ENCODE results near the gene STK17B. TPM values are rescaled to one million over a fixed set of nuclear protein-coding genes. Genes with fewer than 3 reads are reported as not detected.

Gene STK17B
- total and polyA plus RNA-seq, 9 of the 15 experiments (the other 6 are each of a cell fraction or from before 2014, with no cell fraction given) = 2.3 to 17.7 (median 8.5) TPM

DNA sequence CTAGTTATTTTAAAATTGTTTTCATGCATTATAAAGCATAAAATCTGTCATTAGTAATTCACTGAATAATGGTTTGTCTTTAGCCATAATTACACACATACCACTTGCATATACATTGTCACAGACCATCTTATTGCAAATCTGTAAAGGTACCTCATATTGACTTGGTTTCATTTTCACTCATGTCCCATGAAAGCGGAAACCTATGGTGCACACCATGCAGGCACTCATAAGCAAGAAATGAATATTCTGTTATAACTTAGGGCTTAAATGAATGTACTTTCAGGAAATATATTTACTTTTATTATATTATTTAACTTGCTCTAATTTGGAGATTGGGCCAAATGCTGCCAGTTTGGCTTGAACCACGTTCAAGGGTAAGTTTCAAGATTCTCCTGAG, 29.2 kb upstream of the STK17B start:
- BruUV-seq (replicated peaks) = no TSS peak
- Histone ChIP-seq H3K9me3 (replicated peaks; ENCODE audit: control insufficient read depth, insufficient read depth, low read depth, low read length) (no peaks in the 10 kb centered on the region), H3K9ac (ENCODE audit: insufficient read depth in 1 of 2, low read depth in 2 of 2, low read length in 2 of 2) (no peak overlapping the region), H3K4me2 (ENCODE audit: insufficient read depth, low read length) (no peak overlapping the region), H3K27ac (ENCODE audit: extremely low read depth, low read depth, low read length) (no peak overlapping the region), H3K9me1 (ENCODE audit: control insufficient read depth, insufficient read depth, low read length) (no peaks in the 10 kb centered on the region), H2AFZ (ENCODE audit: low read depth, low read length) (peak overlapping the region; percentile 56; the same call in 1 of the 2 replicates), H4K20me1 (replicated peaks; ENCODE audit: control insufficient read depth, insufficient read depth, low read length) (no peaks in the 10 kb centered on the region), H3K27me3 (ENCODE audit: control insufficient read depth in 2 of 2, insufficient read depth in 2 of 2, low read length in 2 of 2) (no peaks in the 10 kb centered on the region), H3K36me3 (ENCODE audit: control insufficient read depth, insufficient read depth, low read length) (no peaks in the 10 kb centered on the region), H3K4me1 (replicated peaks in 1 of 2; ENCODE audit: control insufficient read depth in 2 of 2, insufficient read depth in 2 of 2, low read length in 2 of 2) (no peaks in the 10 kb centered on the region), H3K79me2 (ENCODE audit: control insufficient read depth, insufficient read depth, low read length) (no peaks in the 10 kb centered on the region), H3K4me3 (no peak overlapping the region)
- TF ChIP-seq MCM5 (IDR thresholded peaks at IDR 0.05; ENCODE audit: low read depth) (no peak), RBM34 (IDR thresholded peaks at IDR 0.05; ENCODE audit: borderline replicate concordance, insufficient read depth, low read length) (no peak), CHD4 (IDR thresholded peaks at IDR 0.05; ENCODE audit: insufficient read depth, insufficient replicate concordance, low read depth, low read length, poor library complexity, severe bottlenecking) (no peak), RNF219 (CRISPR knock-in tag; IDR thresholded peaks at IDR 0.05) (no peak), TFAM (CRISPR knock-in tag; conservative IDR thresholded peaks at IDR 0.05) (no peak), ASH1L (IDR thresholded peaks at IDR 0.05; ENCODE audit: borderline replicate concordance, low read depth, partially characterized antibody) (no peak)
- ChIA-PET POLR2A (no interaction called here), CTCF (ENCODE audit: low intra/inter-chr PET ratio) (no interaction called here)
- WGBS (ENCODE audit: insufficient coverage, low coverage, missing lambda C conversion rate) = 58% methylated on average over 2 of the region's 2 CpGs
- no peak for FAIRE-seq
- no peak for ATAC-seq
- DNase-seq (ENCODE audit: extremely low read depth in 1 of 4, low spot score in 3 of 4) = no peak
- in situ Hi-C loops (cut with MboI) = no loop called here
- intact Hi-C loops (cut with micrococcal nuclease) = no loop called here
